Trophoblast cell (in vitro differentiated cells and primary cell): Measurements from ENCODE around the gene B3GALNT2.
A peak's percentile ranks its signal among the peaks of the same experiment; 100 is the strongest.

Experiments used
- DNase-seq, 2 donors: peaks; one replicate each; pipeline ENCODE4 v3.0.0-alpha.2; 2016
- H2AFZ ChIP-seq: 2 replicates; pipeline ENCODE4 v1.6.1; 2013; ENCODE audit warnings: low read length, moderate library complexity, mild to moderate bottlenecking; ENCODE audit not compliant: insufficient read depth, poor library complexity
- H2AK5ac ChIP-seq: 2 replicates; pipeline ENCODE4 v1.6.1; 2013; ENCODE audit warnings: mild to moderate bottlenecking, low read length
- H2BK120ac ChIP-seq: 2 replicates; pipeline ENCODE4 v1.6.1; 2013; ENCODE audit warnings: low read length, mild to moderate bottlenecking, moderate library complexity; ENCODE audit not compliant: insufficient read depth, poor library complexity
- H2BK12ac ChIP-seq: 2 replicates; pipeline ENCODE4 v1.6.1; 2013; ENCODE audit warnings: mild to moderate bottlenecking, low read length, moderate library complexity
- H2BK5ac ChIP-seq: 2 replicates; pipeline ENCODE4 v1.6.1; 2013; ENCODE audit warnings: low read length, low read depth, moderate library complexity, mild to moderate bottlenecking; ENCODE audit not compliant: poor library complexity
- H3K14ac ChIP-seq: 2 replicates; pipeline ENCODE4 v1.6.1; 2013; ENCODE audit warnings: mild to moderate bottlenecking, low read length
- H3K18ac ChIP-seq: 2 replicates; pipeline ENCODE4 v1.6.1; 2013; ENCODE audit warnings: mild to moderate bottlenecking, low read length
- H3K23ac ChIP-seq: 2 replicates; pipeline ENCODE4 v1.6.1; 2013; ENCODE audit warnings: low read length
- H3K27ac ChIP-seq: 2 replicates; pipeline ENCODE4 v1.5.1; 2013; ENCODE audit warnings: low read depth, mild to moderate bottlenecking, inconsistent platforms, low read length, moderate library complexity
- H3K27me3 ChIP-seq: 2 replicates; pipeline ENCODE4 v1.6.1; 2013; ENCODE audit warnings: inconsistent platforms, mild to moderate bottlenecking, low read length, moderate library complexity; ENCODE audit not compliant: insufficient read depth
- H3K36me3 ChIP-seq, 2 experiments: 1 replicate in 1 of 2; 2 replicates in 1 of 2; pipeline ENCODE4 v1.6.1; 2013; ENCODE audit warnings: low read length in 2 of 2, mild to moderate bottlenecking in 2 of 2, moderate library complexity in 1 of 2; ENCODE audit not compliant: insufficient read depth in 2 of 2, control insufficient read depth in 1 of 2
- H3K4ac ChIP-seq: 2 replicates; pipeline ENCODE4 v1.6.1; 2013; ENCODE audit warnings: low read depth, mild to moderate bottlenecking, low read length, moderate library complexity
- H3K4me1 ChIP-seq, 2 experiments: 1 replicate in 1 of 2; 2 replicates in 1 of 2; pipeline ENCODE4 v1.6.1; 2013; ENCODE audit warnings: low read length in 2 of 2, mild to moderate bottlenecking in 2 of 2, moderate library complexity in 1 of 2; ENCODE audit not compliant: insufficient read depth in 2 of 2, control insufficient read depth in 1 of 2
- H3K4me2 ChIP-seq: 2 replicates; pipeline ENCODE4 v1.6.1; 2013; ENCODE audit warnings: inconsistent platforms, mild to moderate bottlenecking, low read length, moderate library complexity
- H3K4me3 ChIP-seq: 2 replicates; pipeline ENCODE4 v1.5.1; 2013; ENCODE audit warnings: mild to moderate bottlenecking, low read depth, low read length, inconsistent platforms
- H3K79me1 ChIP-seq: one replicate; pipeline ENCODE4 v1.6.1; 2013; ENCODE audit warnings: low read length
- H3K79me2 ChIP-seq: 2 replicates; pipeline ENCODE4 v1.6.1; 2013; ENCODE audit warnings: low read length, mild to moderate bottlenecking; ENCODE audit not compliant: control insufficient read depth, insufficient read depth, poor library complexity
- H3K9ac ChIP-seq: 2 replicates; pipeline ENCODE4 v1.6.1; 2013; ENCODE audit warnings: mild to moderate bottlenecking, low read length
- H3K9me3 ChIP-seq: 2 replicates; pipeline ENCODE4 v1.6.1; 2013; ENCODE audit warnings: low read depth, mild to moderate bottlenecking, control low read depth, inconsistent platforms, low read length; ENCODE audit not compliant: insufficient read depth
- H4K12ac ChIP-seq: 2 replicates; pipeline ENCODE4 v1.6.1; 2013; ENCODE audit warnings: low read depth, mild to moderate bottlenecking, low read length, moderate library complexity
- H4K8ac ChIP-seq: 2 replicates; pipeline ENCODE4 v1.6.1; 2013; ENCODE audit warnings: low read depth, mild to moderate bottlenecking, low read length, moderate library complexity
- H4K91ac ChIP-seq: one replicate; pipeline ENCODE4 v1.6.1; 2013; ENCODE audit warnings: low read depth, mild to moderate bottlenecking, low read length, moderate library complexity
- WGBS: extraction: QIAGEN DNeasy Blood & Tissue Kit; methylation state at CpG from one replicate; pipeline ENCODE4 v1.1.7; 2013; ENCODE audit warnings: missing lambda C conversion rate; ENCODE audit not compliant: insufficient read length, insufficient coverage; ENCODE audit errors: extremely low coverage; 5-methylcytosine and 5-hydroxymethylcytosine counted together

B3GALNT2 gene

DNA sequence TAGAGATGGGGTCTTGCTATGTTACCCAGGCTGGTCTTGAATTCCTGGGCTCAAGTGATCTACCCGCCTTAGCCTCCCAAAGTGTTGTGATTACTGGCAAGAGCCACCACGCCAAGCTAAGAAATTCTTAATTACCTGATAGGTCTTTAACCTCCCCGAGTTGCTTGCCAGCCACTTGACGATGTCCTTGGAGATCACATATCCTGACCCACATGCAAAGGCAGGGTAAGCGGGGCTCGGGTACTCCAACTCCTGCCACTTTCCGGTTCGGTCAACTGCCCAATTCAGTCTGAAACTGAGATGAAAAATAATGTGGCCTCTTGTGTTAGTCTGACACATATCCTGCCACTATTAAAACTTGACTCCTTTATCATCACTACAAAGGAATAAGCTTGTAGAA, 50.2 kb downstream of the B3GALNT2 start:
- DNase-seq, result no peak
- no peak overlapping the region for H3K4me2 ChIP-seq
- no peak overlapping the region for H3K4me3 ChIP-seq
- H3K9me3 ChIP-seq, result no peaks in the 10 kb centered on the region
- no peaks in the 10 kb centered on the region for H3K79me2 ChIP-seq
- WGBS, result no CpG with 5 or more reads among the region's 8 CpGs
- no peaks in the 10 kb centered on the region for H3K27me3 ChIP-seq
- no peak overlapping the region for H2BK12ac ChIP-seq
- peaks cover 9 to 11% of the 10 kb centered on the region in 2 experiments for H3K36me3 ChIP-seq
- H3K18ac ChIP-seq, result no peak overlapping the region
- no peak overlapping the region for H3K27ac ChIP-seq
- H3K9ac ChIP-seq, result no peak overlapping the region
- no peak overlapping the region for H3K23ac ChIP-seq
- H3K4me1 ChIP-seq, result peaks cover 2 to 7% of the 10 kb centered on the region in 2 experiments
- H3K14ac ChIP-seq, result no peak overlapping the region
- H4K8ac ChIP-seq, result no peak overlapping the region
- H2AFZ ChIP-seq, result no peak overlapping the region
- no peak overlapping the region for H4K12ac ChIP-seq
- H3K79me1 ChIP-seq, result peaks cover 2% of the 10 kb centered on the region
- no peak overlapping the region for H3K4ac ChIP-seq
- H2AK5ac ChIP-seq, result no peak overlapping the region
- no peak overlapping the region for H2BK5ac ChIP-seq
- H4K91ac ChIP-seq, result no peak overlapping the region
- no peak overlapping the region for H2BK120ac ChIP-seq

DNA sequence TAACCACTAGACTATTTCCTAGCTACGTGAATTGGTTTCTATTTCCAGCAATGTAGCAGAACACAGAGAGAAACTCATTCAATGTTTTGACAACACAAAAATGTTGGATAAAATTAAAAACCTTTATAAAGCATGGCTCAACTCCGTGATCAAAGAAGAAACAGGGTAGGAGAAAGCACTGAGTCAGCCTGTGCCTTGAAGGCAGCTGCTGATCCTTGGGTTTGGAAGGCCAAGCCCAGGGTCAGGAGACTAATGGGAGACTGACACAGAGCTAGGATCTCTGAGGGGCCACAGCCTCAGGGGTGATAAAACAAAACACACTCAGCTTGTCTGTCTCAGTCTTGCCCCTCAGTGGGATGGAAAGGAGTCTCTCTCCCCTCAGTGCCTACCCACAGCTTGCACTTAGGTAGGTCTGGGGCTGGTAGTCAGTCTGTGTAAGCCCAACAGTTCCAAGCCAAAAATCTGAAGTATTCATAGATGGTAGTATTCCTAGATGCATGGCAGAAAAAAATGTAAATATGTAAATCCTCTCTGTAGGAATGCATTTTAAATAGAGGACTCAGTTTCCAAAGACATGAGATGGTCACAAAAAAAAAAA, 53.3 kb downstream of the B3GALNT2 start:
- Histone ChIP-seq H3K79me1 (peaks cover 2% of the 10 kb centered on the region), H2BK12ac (no peak overlapping the region), H3K27me3 (no peaks in the 10 kb centered on the region), H3K18ac (peak overlapping the region; percentile 76), H4K12ac (no peak overlapping the region), H3K9ac (no peak overlapping the region), H3K36me3 (peaks cover 13 to 15% of the 10 kb centered on the region in 2 experiments), H3K27ac (no peak overlapping the region), H3K4me2 (no peak overlapping the region), H2BK5ac (no peak overlapping the region), H2AK5ac (no peak overlapping the region), H3K23ac (peak overlapping the region; percentile 47), H3K14ac (no peak overlapping the region), H3K4ac (no peak overlapping the region), H2AFZ (no peak overlapping the region), H4K91ac (no peak overlapping the region), H4K8ac (peak overlapping the region; percentile 23), H3K79me2 (no peaks in the 10 kb centered on the region), H3K9me3 (no peaks in the 10 kb centered on the region), H2BK120ac (peak overlapping the region; percentile 20), H3K4me3 (no peak overlapping the region), H3K4me1 (peaks cover 2 to 7% of the 10 kb centered on the region in 2 experiments)
- WGBS, result no CpG with 5 or more reads among the region's 2 CpGs
- DNase-seq, result no peak

DNA sequence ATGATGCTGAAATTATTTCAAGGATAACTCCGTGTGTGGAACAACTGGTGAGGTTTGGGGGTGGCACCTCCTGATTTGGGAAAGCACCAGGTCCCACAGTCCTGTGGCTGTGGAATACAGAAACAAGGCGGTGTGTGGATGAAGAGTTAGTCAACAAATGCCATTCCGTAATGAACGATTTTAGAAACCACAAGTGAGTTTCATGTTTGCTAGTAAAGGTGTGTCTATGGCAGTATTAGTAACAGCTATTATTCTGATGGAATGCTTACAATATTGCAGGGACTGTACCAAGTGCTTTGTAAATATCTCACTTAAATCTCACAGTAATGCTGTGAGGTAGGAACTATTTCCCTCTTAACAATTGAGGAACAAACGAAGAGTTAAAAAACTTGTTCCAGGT, 53.8 kb downstream of the B3GALNT2 start:
- no CpG with 5 or more reads among the region's 5 CpGs for WGBS
- H4K91ac ChIP-seq, result no peak overlapping the region

DNA sequence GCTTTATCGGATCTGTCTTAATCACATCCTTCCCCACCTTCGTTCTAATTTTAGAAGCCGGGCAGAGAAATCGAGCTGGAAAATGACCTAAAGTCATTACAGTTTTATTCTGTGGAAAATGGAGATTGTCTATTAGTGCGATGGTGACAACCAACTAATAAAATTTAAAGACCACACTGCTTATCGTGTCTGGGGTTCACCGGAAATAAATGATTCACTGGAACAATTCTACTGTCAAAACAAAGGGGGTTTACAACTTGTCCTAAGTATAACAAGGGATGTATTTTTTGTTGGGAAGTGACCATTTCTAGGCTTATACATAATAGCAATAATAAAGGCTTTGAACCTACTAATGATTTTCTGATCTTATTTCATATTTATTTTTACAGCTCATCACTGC, 55.6 kb downstream of the B3GALNT2 start:
- Histone ChIP-seq H2AK5ac (no peak overlapping the region), H3K79me2 (no peaks in the 10 kb centered on the region), H3K18ac (no peak overlapping the region), H3K27ac (no peak overlapping the region), H3K4me3 (no peak overlapping the region), H3K9ac (no peak overlapping the region), H3K9me3 (peaks cover 2% of the 10 kb centered on the region), H2BK120ac (no peak overlapping the region), H4K12ac (no peak overlapping the region), H3K23ac (no peak overlapping the region), H3K79me1 (peaks cover 2% of the 10 kb centered on the region), H3K36me3 (peaks cover 17 to 23% of the 10 kb centered on the region in 2 experiments), H2BK12ac (no peak overlapping the region), H3K4me1 (peaks cover 2 to 7% of the 10 kb centered on the region in 2 experiments), H2BK5ac (no peak overlapping the region), H4K8ac (no peak overlapping the region), H3K14ac (no peak overlapping the region), H3K4me2 (no peak overlapping the region), H3K4ac (no peak overlapping the region), H2AFZ (no peak overlapping the region), H3K27me3 (no peaks in the 10 kb centered on the region), H4K91ac (no peak overlapping the region)
- no CpG with 5 or more reads among the region's 7 CpGs for WGBS
- no peak for DNase-seq

More for the DNA sequence above, 53.8 kb downstream of the B3GALNT2 start:
- Histone ChIP-seq H2BK12ac (no peak overlapping the region), H3K9ac (no peak overlapping the region), H3K23ac (no peak overlapping the region), H3K79me2 (no peaks in the 10 kb centered on the region), H3K4ac (no peak overlapping the region), H3K4me3 (no peak overlapping the region), H2BK5ac (no peak overlapping the region), H3K27me3 (no peaks in the 10 kb centered on the region), H2AFZ (no peak overlapping the region), H2AK5ac (no peak overlapping the region), H4K8ac (no peak overlapping the region), H3K9me3 (no peaks in the 10 kb centered on the region), H2BK120ac (no peak overlapping the region), H3K27ac (no peak overlapping the region), H3K18ac (no peak overlapping the region), H3K4me2 (no peak overlapping the region), H4K12ac (no peak overlapping the region), H3K4me1 (peaks cover 2 to 7% of the 10 kb centered on the region in 2 experiments), H3K14ac (no peak overlapping the region), H3K79me1 (peaks cover 2% of the 10 kb centered on the region), H3K36me3 (peaks cover 18% of the 10 kb centered on the region in 2 experiments)
- DNase-seq, result no peak
